Neural crest cell (in vitro differentiated cells): ENCODE results near the gene TNPO3. TPM values are rescaled to one million over a fixed set of nuclear protein-coding genes. Genes with fewer than 3 reads are reported as not detected.

Experiments used
- DNase-seq: peaks from one replicate; pipeline ENCODE4 v3.0.0; 2021; ENCODE audit warnings: low read depth, mixed read lengths, low spot score
- H3K27ac Mint-ChIP-seq: one replicate; pipeline ENCODE4 v1.8.0; 2021; ENCODE audit warnings: mild to moderate bottlenecking, mixed read lengths; ENCODE audit not compliant: unreplicated experiment
- H3K27me3 Mint-ChIP-seq: 2 replicates; pipeline ENCODE4 v1.8.0; 2021; ENCODE audit warnings: low read depth, mild to moderate bottlenecking, mixed read lengths
- H3K36me3 Mint-ChIP-seq: 2 replicates; pipeline ENCODE4 v1.8.0; 2021; ENCODE audit warnings: low read depth, mild to moderate bottlenecking, mixed read lengths
- H3K4me1 Mint-ChIP-seq: 2 replicates; pipeline ENCODE4 v1.8.0; 2021; ENCODE audit warnings: mixed read lengths
- H3K4me3 Mint-ChIP-seq: one replicate; pipeline ENCODE4 v1.8.0; 2021; ENCODE audit warnings: mild to moderate bottlenecking, mixed read lengths
- H3K9me3 Mint-ChIP-seq: 2 replicates; pipeline ENCODE4 v1.8.0; 2021; ENCODE audit warnings: mixed read lengths
- CTCF ChIP-seq: fragments of 200-600 bp; sonication (generic); conservative IDR thresholded peaks from 2 replicates; pipeline ENCODE4 v1.5.0; 2021; ENCODE audit warnings: antibody characterized with exemption, mild to moderate bottlenecking
- total RNA-seq: library from RNA; stranded (reverse); gene quantifications from 2 replicates; pipeline ENCODE4 v1.2.1, GENCODE V29; 2021

The TNPO3 gene
- total RNA-seq, 1 donor from 2014 or later, result 67.5 TPM

- no peak for TF ChIP-seq CTCF
- Mint-ChIP-seq H3K27ac (no peak overlapping the region), H3K4me3 (no peak overlapping the region), H3K36me3 (no peaks in the 10 kb centered on the region), H3K27me3 (peaks cover 4% of the 10 kb centered on the region), H3K9me3 (no peaks in the 10 kb centered on the region), H3K4me1 (peaks cover 7% of the 10 kb centered on the region)
- DNase-seq, result no peak
These were observed 34.8 kb upstream of the TNPO3 start for GRCh38 chr7:129089521-129090212.

DNA sequence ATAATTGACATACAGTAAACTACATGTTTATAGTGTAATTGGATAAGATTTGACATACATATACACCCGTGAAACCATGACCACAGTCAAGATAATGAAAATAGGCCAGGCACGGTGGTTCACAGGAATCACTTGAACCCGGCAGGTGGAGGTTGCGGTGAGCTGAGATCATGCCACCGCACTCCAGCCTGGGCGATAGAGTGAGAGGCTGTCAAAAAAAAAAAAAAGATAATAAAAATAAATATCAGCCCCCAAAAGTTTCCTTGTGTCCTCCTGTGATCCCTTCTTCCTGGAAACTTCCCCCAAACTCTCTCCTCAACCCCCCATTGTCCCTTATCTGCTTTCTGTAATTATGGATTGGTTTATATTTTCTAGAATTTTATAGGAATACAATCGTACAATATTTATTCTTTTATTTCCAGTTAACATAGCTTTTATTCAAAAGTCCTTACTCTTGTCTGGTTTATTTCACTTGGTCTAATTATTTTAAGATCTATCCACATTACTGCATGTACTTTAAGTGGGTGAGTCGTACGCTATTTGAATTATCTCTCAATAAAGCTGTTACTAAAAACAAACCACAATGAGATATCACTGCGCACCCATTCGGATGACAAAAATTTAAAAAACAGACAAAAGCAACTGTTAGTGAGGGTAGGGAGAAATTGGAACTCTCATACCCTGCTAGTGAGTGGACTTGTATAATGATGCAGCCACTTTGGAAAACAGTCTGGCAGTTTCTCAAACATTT is 30.1 kb upstream of the TNPO3 start:
- H3K27me3 Mint-ChIP-seq, result peaks cover 2% of the 10 kb centered on the region
- no peaks in the 10 kb centered on the region for H3K9me3 Mint-ChIP-seq
- H3K36me3 Mint-ChIP-seq, result no peaks in the 10 kb centered on the region
- no peak overlapping the region for H3K27ac Mint-ChIP-seq
- no peak overlapping the region for H3K4me3 Mint-ChIP-seq
- no peak for DNase-seq
- no peak for TF ChIP-seq CTCF
- H3K4me1 Mint-ChIP-seq, result no peaks in the 10 kb centered on the region

- H3K27ac Mint-ChIP-seq, result no peak overlapping the region
- no peaks in the 10 kb centered on the region for H3K9me3 Mint-ChIP-seq
- peaks cover 11% of the 10 kb centered on the region for H3K27me3 Mint-ChIP-seq
- no peak overlapping the region for H3K4me3 Mint-ChIP-seq
- no peaks in the 10 kb centered on the region for H3K4me1 Mint-ChIP-seq
- TF ChIP-seq CTCF, result no peak
- H3K36me3 Mint-ChIP-seq, result no peaks in the 10 kb centered on the region
- DNase-seq, result no peak
These were observed 28.6 kb upstream of the TNPO3 start for GRCh38 chr7:129083525-129083924.

DNA sequence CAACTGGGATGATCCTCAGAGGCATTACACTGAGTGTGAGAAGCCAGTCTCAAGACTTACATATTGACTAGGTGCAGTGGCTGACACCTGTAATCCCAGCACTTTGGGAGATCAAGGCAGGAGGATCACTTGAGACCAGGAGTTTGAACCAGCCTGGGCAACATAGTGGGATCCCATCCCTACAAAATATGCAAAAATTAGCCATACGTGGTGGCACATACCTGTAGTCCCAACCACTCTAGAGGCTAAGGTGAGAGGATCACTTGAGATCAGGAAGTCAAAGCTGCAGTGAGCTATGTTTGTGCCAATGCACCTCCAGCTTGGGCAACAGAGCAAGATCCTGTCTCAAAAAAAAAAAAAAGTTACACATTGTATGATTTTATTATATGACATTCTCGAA is 23.5 kb upstream of the TNPO3 start:
- no peak for DNase-seq

DNA sequence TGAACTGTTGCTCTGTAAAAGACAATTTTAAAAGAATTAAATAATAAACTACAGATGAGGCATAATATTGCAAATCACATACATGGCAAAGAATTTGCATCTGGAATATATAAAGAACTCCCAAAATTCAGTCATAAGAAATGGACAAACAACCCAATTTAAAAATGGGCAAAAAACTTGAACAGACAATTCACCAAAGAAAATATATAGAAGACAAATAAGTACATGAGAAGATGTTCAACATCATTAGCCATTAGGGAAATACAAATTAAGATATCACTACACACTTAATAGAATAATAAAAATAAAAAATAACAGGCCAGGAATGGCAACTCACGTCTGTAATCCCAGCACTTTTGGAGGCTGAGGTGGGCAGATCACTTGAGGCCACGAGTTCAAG is 22.0 kb upstream of the TNPO3 start:
- H3K27me3 Mint-ChIP-seq, result peaks cover 22% of the 10 kb centered on the region
- H3K4me3 Mint-ChIP-seq, result no peak overlapping the region

More for the DNA sequence above, 23.5 kb upstream of the TNPO3 start:
- H3K4me3 Mint-ChIP-seq, result no peak overlapping the region
- H3K4me1 Mint-ChIP-seq, result no peaks in the 10 kb centered on the region
- no peak overlapping the region for H3K27ac Mint-ChIP-seq
- H3K27me3 Mint-ChIP-seq, result peaks cover 22% of the 10 kb centered on the region
- no peaks in the 10 kb centered on the region for H3K9me3 Mint-ChIP-seq
- TF ChIP-seq CTCF, result no peak
- no peaks in the 10 kb centered on the region for H3K36me3 Mint-ChIP-seq

More for the DNA sequence above, 22.0 kb upstream of the TNPO3 start:
- Mint-ChIP-seq H3K9me3 (no peaks in the 10 kb centered on the region), H3K27ac (no peak overlapping the region), H3K36me3 (no peaks in the 10 kb centered on the region), H3K4me1 (no peaks in the 10 kb centered on the region)
- no peak for TF ChIP-seq CTCF
- no peak for DNase-seq
